HUDEP-2 (cell line): ENCODE measurements around the gene KIRREL1.

Experiments
- DNase-seq, 76 experiments: peaks; one replicate each; lab custom pipeline; 2025; ENCODE audit not compliant: unreplicated experiment in 76 of 76; lab: John Stamatoyannopoulos, UW

KIRREL1 gene

GRCh38 chr1:157993147-157993917 is at the start of gene KIRREL1:
TSS of gene KIRREL1 (plus strand) at chr1:157993645. CDS start at chr1:157993677, 32 bp downstream.
- DNase-seq: no peak

GRCh38 chr1:157944663-157945280 is 48.7 kb upstream of the KIRREL1 start:
- DNase-seq: no peak

- peak in 4 of 76 experiments; percentile 0 to 7 (median 1) for DNase-seq
These were observed 45.0 kb upstream of the KIRREL1 start for GRCh38 chr1:157948312-157949073.

- no peak for DNase-seq
These were observed 44.4 kb upstream of the KIRREL1 start for GRCh38 chr1:157949074-157949354.

- DNase-seq: no peak
These were observed 42.2 kb upstream of the KIRREL1 start for GRCh38 chr1:157951230-157951629.

- no peak for DNase-seq
These were observed 40.8 kb upstream of the KIRREL1 start for GRCh38 chr1:157952601-157953000.

- DNase-seq: no peak
These were observed 38.2 kb upstream of the KIRREL1 start for GRCh38 chr1:157955221-157955620.

GRCh38 chr1:157955857-157956256 is 37.6 kb upstream of the KIRREL1 start:
- no peak for DNase-seq

GRCh38 chr1:157956732-157957131 is 36.7 kb upstream of the KIRREL1 start:
- no peak for DNase-seq

GRCh38 chr1:157958263-157958662 is 35.2 kb upstream of the KIRREL1 start:
- DNase-seq: no peak

GRCh38 chr1:157959750-157960149 is 33.7 kb upstream of the KIRREL1 start:
- no peak for DNase-seq

GRCh38 chr1:157960773-157961172 is 32.7 kb upstream of the KIRREL1 start:
- DNase-seq: no peak

- no peak for DNase-seq
These were observed 31.4 kb upstream of the KIRREL1 start for GRCh38 chr1:157961805-157962762.

GRCh38 chr1:157963713-157964112 is 29.7 kb upstream of the KIRREL1 start:
- DNase-seq: peak in 45 of 76 experiments; percentile 1 to 59 (median 26)

GRCh38 chr1:157965584-157965983 is 27.9 kb upstream of the KIRREL1 start:
- no peak for DNase-seq

- DNase-seq: no peak
These were observed 27.4 kb upstream of the KIRREL1 start for GRCh38 chr1:157966031-157966537.

GRCh38 chr1:157967205-157967604 is 26.2 kb upstream of the KIRREL1 start:
- DNase-seq: no peak

- no peak for DNase-seq
These were observed 24.9 kb upstream of the KIRREL1 start for GRCh38 chr1:157968508-157968907.

- DNase-seq: no peak
These were observed 24.5 kb upstream of the KIRREL1 start for GRCh38 chr1:157968946-157969345.
